Measurements from ENCODE around the gene INHBE.
"Not testable (repeated sequence)": the region's sequence is repeated elsewhere in the genome, so short reads cannot be mapped to it uniquely, and the experiment has no call there.

INHBE gene

DNA sequence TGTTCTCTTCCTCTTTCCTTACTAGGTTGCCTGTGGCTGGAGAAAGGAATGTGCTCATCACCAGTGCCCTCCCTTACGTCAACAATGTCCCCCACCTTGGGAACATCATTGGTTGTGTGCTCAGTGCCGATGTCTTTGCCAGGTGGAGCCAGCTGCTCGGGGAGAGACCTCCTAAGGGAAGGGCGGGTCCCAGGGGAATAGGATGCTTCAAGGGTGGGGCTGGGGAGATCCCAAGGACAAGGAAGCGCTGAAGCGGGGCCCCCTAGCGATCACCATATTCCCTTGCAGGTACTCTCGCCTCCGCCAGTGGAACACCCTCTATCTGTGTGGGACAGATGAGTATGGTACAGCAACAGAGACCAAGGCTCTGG lies 43.0 kb downstream of the INHBE start:
- no peak for DNase-seq (ENCODE audit: low spot score)

DNA sequence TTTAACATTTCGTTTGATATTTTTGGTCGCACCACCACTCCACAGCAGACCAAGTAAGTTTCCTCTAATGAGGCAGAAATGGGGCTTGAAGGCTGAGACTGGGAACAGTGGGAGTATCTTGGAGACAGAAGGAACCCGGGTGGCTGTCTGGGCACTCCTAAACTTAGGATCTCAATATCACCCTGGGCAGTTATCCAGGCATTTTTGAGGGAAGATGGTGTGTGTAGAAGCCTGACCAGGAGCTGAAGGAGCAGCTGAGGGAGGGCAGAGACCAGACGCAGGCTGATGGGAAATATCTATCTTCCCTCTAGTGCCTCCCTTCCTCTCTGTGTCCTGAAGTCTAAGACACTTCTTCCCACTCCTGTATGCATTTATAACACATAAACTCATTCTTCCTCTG lies 43.5 kb downstream of the INHBE start:
- DNase-seq (ENCODE audit: low spot score) = no peak

DNA sequence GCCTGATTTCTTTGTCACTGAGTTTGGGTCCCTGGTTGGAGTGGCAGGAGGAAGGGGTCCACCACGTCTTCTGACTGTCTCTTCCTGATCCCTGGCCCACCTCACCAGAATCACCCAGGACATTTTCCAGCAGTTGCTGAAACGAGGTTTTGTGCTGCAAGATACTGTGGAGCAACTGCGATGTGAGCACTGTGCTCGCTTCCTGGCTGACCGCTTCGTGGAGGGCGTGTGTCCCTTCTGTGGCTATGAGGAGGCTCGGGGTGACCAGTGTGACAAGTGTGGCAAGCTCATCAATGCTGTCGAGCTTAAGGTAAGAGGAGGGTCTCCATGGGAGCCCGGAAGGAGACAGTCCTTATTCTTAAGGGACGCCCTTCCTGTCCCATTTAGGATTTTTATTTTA lies 45.1 kb downstream of the INHBE start:
- no peak for DNase-seq (ENCODE audit: low spot score)

DNA sequence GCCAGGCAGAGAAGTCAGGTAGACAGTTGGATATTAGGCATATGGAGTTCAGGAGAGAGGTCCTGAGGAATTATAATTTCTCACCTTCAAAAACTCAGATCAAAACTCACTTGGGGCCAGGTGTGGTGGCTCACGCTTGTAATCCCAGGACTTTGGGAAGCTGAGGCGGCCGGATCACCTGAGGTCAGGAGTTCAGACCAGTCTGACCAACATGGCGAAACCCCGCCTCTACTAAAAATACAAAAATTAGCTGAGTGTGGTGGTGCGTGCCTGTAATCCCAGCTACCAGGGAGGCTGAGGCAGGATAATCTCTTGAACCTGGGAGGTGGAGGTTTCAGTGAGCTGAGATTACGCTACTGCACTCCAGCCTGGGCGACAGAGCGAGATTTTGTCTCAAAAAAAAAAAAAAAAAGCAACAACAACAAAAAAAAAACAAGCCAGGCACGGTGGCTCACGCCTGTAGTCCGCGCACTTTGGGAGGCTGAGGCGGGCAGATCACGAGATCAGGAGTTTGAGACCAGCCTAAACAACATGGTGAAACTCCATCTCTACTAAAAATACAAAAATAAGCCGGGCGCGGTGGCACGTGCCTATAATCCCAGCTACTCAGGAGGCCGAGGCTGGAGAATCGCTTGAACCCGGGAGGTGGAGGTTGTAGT lies 47.3 kb downstream of the INHBE start:
- DNase-seq (ENCODE audit: low spot score) = not testable (repeated sequence)

GRCh38 chr12:57506541-57506940 lies 51.4 kb downstream of the INHBE start:
- DNase-seq (ENCODE audit: low spot score) = not testable (repeated sequence)
